ENCODE results near the gene GPN2.
"Not testable (repeated sequence)": the region's sequence is repeated elsewhere in the genome, so short reads cannot be mapped to it uniquely, and the experiment has no call there.

The GPN2 gene

GRCh38 chr1:26848941-26849774 lies 40.9 kb downstream of the GPN2 start:
- TF ChIP-seq CTCF (IDR thresholded peaks at IDR 0.05; ENCODE audit: low read depth, low read length), result no peak
- DNase-seq (ENCODE audit: extremely low read depth, low read depth), result peak; percentile 41

GRCh38 chr1:26848499-26848898 lies 41.6 kb downstream of the GPN2 start:
- TF ChIP-seq CTCF (IDR thresholded peaks at IDR 0.05; ENCODE audit: low read depth, low read length), result no peak
- no peak for DNase-seq (ENCODE audit: extremely low read depth, low read depth)

- not testable (repeated sequence) for DNase-seq (ENCODE audit: extremely low read depth, low read depth)
Observed at GRCh38 chr1:26847826-26848225, 42.3 kb downstream of the GPN2 start.

DNA sequence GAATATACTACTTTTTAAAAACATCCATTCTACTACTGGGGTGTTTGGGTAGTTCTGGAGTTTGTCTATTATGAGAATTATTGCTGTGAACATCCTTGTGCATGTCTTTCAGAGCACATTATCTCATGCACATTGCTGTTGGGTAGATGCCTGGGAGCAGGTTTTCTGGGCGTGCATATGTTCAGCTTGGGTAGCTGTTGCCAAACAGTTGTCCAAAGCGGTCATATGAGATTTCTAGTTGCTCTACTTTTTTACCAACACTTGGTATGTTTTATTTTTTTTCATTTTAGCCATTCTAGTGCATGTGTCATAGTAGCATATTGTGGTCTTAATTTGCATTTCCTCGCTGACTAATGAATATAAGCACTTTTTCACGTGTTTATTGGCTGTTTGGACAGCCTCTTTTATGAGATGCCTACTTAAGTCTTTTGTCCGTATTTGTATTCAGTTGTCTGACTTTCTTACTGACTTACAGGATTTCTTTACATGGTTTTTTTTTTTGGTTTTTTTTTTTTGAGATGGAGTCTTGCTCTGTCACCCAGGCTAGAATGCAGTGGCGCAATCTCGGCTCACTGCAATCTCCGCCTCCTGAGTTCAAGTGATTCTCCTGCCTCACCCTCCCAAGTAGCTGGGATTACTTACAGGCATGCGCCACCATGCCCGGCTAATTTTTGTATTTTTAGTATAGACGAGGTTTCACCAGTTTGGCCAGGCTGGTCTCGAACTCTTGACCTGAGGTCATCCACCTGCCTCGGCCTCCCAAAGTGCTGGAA lies 45.5 kb downstream of the GPN2 start:
- no peak for TF ChIP-seq CTCF (IDR thresholded peaks at IDR 0.05; ENCODE audit: low read depth, low read length)
- no peak for DNase-seq (ENCODE audit: extremely low read depth, low read depth)

GRCh38 chr1:26839779-26840178 lies 50.3 kb downstream of the GPN2 start:
- TF ChIP-seq CTCF (IDR thresholded peaks at IDR 0.05; ENCODE audit: low read depth, low read length), result no peak
- DNase-seq (ENCODE audit: extremely low read depth, low read depth), result no peak

- TF ChIP-seq CTCF (IDR thresholded peaks at IDR 0.05; ENCODE audit: low read depth, low read length), result no peak
Observed at GRCh38 chr1:26839339-26839722, 50.8 kb downstream of the GPN2 start.

DNA sequence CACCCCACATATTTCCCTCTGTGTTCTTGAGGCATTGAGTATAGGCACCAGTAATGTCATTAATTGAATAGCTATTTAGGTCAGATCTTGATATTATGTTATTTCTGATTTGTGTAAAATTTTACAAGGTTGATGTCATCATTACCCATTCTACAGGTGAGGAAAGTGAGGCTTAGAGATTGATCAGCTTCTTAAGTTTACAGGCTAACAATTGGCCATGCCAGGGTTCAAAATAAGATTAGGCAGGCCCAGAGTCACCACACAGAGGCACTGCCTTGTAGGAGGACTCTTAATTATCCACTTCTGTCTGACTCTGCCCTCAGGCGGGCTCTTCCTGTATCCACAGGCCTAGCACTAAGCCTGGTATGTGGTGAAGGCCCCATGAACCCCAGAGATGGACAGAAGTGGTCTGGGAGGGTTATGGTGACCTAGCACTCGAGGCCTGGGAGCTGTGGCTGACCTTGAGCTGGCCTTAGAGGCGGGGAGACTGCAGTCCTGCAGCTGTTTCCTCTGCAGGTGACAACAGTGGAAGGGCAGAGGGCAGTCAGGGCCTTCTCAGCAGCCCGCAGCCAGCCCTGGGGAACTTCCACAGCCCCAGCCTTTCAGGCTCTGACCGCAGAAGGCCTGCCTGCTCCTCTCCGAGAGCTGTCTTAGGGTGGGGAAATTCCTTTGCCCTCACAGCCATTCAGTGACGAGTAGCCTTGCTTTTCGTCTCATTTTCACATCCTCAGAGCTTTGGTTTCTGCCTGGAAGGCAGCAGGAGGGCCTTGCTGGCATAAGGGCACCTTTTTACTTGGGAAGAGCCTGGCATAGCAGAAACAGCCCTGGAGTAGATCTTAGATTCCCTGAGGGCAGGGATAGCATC lies 51.4 kb downstream of the GPN2 start:
- DNase-seq (ENCODE audit: extremely low read depth, low read depth), result no peak
- TF ChIP-seq CTCF (IDR thresholded peaks at IDR 0.05; ENCODE audit: low read depth, low read length), result no peak

More at GRCh38 chr1:26839339-26839722, 50.8 kb downstream of the GPN2 start:
- no peak for DNase-seq (ENCODE audit: extremely low read depth, low read depth)

DNA sequence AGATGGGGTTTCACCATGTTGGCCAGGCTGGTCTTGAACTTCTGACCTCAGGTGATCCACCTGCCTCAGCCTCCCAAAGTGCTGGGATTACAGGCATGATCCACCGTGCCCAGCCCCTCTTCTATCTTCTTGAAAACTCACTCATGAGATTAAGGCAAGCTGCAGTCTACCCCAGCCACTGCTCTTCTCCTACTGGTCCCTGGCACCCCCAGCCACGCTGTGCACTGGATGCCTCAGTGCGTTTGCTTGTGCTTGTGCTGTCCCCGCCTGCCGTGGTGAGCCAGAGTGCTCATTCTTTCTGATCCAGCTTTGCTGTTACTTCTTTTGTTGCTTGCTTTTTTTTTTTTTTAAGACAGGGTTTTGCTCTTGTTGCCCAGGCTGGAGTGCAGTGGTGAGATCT lies 52.4 kb downstream of the GPN2 start:
- DNase-seq (ENCODE audit: extremely low read depth, low read depth), result not testable (repeated sequence)
